HG02571 (cell line): ENCODE data around the gene RPN2.

Source experiments
- ATAC-seq: cut with Tn5 transposase; IDR thresholded peaks from one replicate; pipeline ENCODE4 v1.9.1; 2021; ENCODE audit warnings: mild to moderate bottlenecking, moderate library complexity; ENCODE audit not compliant: unreplicated experiment

Gene RPN2

GRCh38 chr20:37288091-37288490, 109.0 kb downstream of the RPN2 start:
- no peak for ATAC-seq

- no peak for ATAC-seq
Measured at GRCh38 chr20:37290158-37290810, 111.2 kb downstream of the RPN2 start.
